ENCODE measurements around the gene MYO9B.
"Not testable (repeated sequence)": the region's sequence is repeated elsewhere in the genome, so short reads cannot be mapped to it uniquely, and the experiment has no call there.

MYO9B gene

DNA sequence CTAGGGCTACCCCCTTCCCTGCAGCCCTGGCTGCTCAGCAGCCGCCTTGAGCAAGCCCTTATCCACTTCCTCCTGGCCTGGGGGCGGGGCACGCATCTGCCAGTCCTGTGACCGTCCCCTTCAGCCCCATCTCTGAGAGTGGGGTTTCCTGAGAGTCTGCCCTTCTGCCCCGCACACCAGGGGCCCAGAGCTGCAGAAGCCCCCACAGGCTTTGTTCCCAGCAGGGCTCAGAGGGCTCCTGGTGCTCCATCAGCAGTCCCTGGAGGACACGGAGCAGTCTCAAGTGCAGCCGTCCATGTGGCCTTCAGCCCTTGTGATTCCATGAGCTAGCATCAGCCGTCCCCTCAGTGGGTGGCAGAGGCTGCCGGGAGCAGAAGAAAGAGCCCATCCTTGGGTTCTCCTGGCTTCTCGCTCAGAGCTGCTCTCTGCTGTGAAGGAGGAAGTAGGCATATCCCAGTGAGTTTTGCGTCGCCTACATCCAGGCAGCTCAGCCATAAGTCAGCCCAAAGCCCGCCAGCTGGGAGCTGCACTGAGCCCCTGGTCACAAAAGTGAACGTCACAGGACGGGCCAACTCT, 16.3 kb downstream of the MYO9B start:
- DNase-seq (ENCODE audit: low read depth in 1 of 2, low spot score in 1 of 2): no peak

DNA sequence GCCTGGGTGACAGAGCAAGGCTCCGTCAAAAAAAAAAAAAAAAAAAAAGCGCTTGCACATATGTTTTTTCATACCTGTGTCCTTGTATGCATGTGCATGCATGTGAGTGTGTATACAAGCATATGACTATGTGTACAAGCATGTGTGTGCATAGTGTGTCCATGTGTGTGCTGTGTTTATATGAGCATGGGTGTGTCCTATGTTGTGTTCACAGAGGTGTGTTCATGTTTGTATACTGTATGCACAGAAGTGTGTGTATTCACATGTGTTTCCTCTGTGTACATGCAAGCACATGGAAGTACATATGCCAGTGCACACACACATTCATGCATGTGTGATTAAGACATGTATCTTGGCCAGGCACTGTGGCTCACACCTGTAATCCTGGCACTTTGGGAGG, 17.1 kb downstream of the MYO9B start:
- DNase-seq (ENCODE audit: low read depth in 1 of 2, low spot score in 1 of 2): no peak

DNA sequence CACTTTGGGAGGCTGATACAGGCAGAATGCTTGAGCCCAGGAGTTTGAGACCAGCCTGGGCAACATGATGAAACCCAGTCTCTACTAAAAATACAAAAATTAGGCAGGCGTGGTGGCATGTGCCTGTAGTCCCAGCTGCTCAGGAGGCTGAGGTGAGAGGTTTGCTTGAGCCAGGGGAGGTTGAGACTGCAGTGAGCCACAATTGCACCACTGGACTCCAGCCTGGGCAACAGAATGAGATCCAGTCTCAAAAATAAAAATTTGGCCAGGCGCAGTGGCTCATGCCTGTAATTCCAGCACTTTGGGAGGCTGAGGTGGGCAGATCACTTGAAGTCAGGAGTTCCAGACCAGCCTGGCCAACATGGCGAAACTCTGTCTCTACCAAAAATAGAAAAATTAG, 19.1 kb downstream of the MYO9B start:
- DNase-seq (ENCODE audit: low read depth in 1 of 2, low spot score in 1 of 2): not testable (repeated sequence)

DNA sequence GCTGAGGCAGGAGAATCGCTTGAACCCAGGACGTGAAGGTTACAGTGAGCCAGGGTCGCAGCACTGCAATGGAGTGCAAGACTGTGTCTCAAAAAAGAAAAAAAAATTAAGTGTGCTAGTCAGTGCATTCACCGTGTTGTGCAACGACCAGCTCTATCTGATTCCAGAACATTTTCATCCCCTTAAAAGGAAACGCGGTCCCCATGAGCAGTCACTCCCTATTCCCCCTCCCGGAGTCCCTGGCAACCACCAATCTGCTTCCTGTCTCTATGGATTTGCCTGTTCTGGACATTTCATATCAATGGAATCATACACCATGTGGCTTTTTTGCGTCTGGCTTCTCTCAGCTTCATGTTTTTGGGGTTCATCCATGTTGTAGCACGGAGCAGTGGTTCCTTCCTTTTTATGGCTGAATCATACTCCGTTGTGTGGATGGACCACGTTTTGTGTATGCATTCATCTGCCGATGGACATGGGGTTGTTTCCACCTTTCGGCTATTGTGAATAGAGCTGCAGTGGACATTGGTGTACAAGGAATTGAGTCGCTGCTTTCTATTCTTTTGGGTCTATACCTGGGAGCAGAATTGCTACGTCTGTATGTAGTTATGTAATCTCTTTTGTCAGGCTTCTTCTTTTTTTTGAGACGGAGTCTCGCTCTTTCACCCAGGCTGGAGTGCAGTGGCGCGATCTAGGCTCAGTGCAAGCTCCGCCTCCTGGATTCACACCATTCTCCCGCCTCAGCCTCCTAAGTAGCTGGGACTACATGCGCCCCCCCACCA, 19.8 kb downstream of the MYO9B start:
- DNase-seq (ENCODE audit: low read depth in 1 of 2, low spot score in 1 of 2): no peak

DNA sequence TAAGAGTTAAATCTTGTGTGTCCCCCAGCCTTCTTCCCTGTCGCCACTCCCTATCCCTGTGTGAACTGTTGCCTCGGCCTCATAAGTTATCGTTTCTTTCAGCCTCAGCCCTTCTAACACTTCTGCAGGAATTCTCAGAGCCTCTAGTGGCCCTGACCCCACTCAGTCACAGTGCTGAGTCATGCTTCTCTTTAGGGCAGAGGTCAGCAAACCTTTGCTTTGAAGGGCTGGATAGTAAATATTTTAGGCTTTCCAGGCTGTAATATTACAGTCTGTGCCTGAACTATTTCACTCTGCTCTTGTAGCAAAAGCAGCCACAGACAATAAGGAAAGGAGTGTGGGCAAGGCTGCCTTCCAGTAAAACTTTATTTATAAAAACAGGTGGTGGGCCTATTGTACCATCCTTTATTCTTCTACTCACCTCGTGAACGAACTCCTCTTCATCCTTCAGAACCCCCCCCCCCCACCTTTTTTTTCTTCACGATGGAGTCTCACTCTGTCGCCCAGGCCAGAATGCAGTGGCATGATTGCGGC, 22.1 kb downstream of the MYO9B start:
- no peak for DNase-seq (ENCODE audit: low read depth in 1 of 2, low spot score in 1 of 2)

DNA sequence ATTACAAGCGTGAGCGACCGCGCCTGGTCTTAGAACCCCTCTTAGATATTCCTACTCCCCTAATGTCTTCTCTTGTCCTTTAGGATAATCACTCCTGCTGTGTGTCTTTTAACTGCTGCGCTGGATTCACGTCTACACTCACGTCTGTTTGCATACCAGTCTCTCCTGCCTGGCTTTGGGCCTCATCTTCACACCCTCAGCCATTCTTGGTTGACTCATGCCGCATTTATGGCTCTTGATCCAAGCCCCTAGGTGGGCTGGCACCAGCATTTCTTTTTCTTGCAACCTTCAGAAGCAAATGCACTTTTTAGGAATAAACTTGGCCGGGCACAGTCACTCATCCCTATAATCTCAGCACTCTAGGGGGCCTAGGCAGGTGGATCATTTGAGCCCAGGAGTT, 22.7 kb downstream of the MYO9B start:
- no peak for DNase-seq (ENCODE audit: low read depth in 1 of 2, low spot score in 1 of 2)

DNA sequence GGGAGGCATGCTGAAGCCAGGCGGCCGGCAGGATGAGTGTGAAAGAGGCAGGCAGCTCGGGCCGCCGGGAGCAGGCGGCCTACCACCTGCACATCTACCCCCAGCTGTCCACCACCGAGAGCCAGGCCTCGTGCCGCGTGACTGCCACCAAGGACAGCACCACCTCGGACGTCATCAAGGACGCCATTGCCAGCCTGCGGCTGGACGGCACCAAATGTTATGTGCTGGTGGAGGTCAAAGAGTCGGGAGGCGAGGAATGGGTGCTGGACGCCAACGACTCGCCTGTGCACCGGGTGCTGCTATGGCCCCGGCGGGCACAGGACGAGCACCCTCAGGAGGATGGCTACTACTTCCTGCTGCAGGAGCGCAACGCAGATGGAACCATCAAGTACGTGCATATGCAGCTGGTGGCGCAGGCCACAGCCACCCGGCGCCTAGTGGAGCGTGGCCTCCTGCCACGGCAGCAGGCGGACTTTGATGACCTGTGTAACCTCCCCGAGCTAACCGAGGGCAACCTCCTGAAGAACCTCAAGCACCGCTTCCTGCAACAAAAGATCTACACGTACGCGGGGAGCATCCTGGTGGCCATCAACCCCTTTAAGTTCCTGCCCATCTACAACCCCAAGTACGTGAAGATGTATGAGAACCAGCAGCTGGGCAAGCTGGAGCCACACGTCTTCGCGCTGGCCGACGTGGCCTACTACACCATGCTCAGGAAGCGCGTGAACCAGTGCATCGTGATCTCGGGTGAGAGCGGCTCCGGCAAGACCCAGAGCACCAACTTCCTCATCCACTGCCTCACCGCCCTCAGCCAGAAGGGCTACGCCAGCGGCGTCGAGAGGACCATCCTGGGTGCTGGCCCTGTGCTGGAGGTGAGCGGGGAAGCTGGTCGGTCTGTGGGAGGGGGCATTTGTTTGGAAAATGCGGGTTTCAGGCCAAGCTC, 26.4 kb downstream of the MYO9B start:
- no peak for DNase-seq (ENCODE audit: low read depth in 1 of 2, low spot score in 1 of 2)

DNA sequence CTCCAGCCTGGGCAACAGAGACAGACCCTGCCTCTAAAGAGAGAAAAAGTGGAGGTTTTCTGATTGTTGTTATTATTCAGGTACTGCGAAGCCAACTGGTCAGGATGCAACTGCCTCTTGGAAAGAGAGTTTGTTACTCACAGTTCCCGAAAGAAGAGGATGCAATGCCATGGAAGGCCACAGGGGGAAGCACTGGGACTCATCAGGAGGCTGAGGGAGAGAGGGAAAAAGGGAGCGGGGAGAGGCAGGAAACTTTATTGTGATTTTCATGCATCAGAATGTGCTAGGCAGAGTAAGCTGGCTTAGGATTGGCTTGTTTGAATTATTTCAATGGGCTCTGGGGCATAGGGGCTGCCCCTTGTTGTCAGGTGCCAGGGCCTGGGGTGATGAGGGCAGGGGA, 27.6 kb downstream of the MYO9B start:
- no peak for DNase-seq (ENCODE audit: low read depth in 1 of 2, low spot score in 1 of 2)

DNA sequence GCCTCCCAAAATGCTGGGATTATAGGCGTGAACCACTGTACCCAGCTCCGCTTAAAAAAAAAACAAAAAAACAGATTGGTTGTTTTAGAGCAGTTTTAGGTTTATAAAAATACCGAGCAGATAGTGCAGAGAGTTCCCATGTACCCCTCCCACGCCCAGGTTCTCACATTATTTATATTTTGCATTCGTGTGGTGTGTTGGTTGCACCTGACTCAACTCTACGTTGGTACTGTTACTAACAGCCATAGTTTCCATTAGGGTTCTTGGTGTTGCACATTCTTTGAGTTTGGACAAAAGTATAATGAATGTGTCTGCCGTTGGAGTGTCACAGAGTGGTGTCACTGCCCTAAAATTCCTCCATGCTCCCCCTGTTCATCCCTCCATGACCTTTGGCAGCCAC, 29.1 kb downstream of the MYO9B start:
- no peak for DNase-seq (ENCODE audit: low read depth in 1 of 2, low spot score in 1 of 2)

DNA sequence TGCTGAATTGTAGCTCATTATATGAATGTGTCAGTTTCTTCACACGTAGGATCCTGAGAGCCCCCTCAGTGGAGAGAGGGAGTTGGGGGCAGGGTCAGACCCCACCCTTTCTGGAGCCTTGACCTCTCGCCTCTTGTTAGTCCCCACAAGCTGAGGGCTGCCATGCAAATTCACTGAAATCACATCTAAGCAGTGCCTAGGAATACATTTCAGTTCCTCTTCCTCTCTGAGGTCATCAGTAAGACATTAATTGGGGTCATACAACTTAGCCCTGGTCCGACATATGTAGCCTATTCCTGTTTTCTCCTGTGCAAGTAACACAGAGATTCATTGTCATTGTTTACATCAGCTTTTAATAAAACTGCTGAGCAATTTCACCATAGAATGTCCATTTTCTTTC, 30.0 kb downstream of the MYO9B start:
- DNase-seq (ENCODE audit: low read depth in 1 of 2, low spot score in 1 of 2): no peak

DNA sequence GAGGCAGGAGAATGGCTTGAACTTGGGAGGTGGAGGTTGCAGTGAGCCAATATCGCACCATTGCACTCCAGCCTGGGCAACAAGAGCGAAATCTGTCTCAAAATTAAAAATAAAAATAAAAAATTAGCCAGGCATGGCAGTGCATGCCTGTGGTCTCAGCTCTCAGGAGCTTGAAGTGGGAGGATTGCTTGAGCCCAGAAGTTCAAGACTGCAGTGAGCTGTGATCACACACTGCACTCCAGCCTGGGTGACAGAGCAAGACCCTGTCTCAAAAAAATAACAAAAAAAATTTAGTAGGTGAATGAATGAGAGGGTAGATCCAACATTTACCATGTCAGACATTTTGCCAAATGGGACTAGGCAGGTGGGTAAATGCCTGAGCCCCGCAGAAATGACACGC, 31.4 kb downstream of the MYO9B start:
- DNase-seq (ENCODE audit: low read depth in 1 of 2, low spot score in 1 of 2): not testable (repeated sequence)

DNA sequence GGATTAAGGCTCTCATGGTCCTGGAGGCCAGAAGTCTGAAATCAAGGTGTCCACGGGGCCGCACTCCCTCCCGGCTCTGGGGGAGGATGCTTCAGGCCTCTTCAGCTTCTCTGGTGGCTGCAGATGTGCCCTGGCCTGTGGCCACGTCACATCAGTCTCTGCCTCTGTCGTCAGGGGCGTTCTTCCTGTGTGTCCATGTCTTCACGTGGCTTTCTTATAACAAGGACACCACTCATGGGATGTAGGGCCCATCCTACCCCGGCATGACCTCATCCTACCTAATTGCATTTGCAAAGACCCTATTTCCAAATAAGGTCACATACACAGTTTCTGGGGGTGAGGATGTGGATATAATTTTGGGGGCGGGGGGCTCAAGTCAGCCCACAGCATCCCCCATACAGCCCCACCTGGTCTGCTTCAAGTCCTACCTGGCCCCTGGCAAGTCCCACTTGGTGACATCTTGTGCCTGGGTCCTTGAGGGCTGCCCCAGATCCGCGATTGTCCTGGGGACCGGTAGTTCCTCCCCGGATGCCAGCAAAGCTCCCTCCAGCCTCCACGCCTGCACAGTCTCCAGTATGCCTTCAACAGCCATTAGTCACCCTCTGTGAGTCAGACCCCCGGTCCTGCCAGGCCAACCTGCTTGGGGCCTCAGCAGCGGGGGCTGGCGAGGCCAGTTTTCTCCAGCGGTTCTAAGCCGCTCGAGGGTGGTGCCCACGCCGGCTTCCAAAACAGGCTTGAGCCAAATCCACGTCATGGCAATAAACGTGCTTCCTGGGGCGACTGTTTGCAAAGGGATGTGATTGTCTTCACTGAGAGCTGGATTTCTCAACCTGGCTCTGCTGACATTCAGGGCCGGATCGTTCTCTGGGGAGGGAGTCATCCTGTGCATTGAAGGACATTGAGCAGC, 32.2 kb downstream of the MYO9B start:
- no peak for DNase-seq (ENCODE audit: low read depth in 1 of 2, low spot score in 1 of 2)

DNA sequence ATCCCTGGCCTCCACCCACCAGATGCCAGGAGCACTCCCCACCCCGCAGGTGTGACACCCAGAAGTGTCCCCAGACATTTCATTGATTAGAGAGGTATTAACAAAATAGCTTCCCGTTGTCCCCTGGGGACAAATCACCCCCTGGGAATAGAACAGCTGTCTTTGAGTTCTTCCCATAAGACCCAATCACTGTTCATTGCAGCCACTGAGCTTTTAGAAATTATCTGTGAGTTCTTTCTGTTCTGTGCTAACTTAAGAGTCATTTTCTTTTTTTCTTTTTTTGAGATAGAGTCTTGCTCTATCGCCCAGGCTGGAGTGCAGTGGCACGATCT, 32.8 kb downstream of the MYO9B start:
- no peak for DNase-seq (ENCODE audit: low read depth in 1 of 2, low spot score in 1 of 2)

DNA sequence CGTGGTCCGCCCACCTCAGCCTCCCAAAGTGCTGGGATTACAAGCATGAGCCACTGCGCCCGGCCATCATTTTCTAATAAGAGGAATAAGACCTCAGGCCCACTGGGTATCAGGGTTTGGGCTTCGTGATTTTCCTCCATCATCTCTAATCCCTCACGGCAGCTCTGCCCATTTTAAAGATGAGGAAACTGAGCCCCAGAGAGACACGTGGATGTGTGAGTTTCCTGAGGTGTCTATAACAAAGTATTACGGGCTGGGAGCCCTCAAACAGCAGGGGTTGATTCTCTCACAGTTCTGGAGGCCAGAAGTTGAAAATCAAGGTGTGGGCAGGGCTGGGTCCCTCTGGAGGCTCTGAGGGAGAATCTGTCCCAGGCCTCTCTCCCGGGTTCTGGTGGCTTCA, 33.7 kb downstream of the MYO9B start:
- no peak for DNase-seq (ENCODE audit: low read depth in 1 of 2, low spot score in 1 of 2)

DNA sequence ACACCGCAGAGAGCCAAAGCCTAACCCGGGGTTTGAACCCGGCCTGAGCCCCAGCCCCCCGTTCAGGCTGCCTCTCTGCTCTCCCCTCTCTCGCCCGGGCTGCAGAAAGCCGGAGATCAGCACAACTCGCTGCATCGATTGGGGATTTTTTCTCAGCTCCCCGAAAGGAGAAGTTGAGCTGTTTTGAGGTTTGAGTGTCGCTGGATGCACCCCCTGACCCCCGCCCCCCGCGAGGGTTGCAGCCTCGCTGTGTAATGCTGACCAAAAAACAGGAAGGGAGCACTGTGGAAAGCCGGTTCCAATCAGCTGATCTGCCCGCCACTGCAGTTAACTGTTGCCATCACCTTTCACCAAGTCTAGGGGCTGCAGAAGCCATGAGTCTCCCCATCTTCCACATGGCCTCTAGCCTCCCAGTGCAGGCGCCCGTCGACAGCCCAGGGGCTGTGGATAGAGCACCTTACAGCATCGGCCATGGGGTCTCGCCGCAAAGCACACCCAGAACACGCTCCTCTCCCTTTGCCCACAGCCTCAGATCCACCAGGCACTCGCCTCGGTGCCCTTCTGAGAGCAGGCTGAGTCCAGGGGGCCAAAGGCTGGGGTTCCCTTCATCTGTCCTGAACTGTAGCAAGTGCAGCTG, 34.5 kb downstream of the MYO9B start:
- DNase-seq (ENCODE audit: low read depth in 1 of 2, low spot score in 1 of 2): no peak

DNA sequence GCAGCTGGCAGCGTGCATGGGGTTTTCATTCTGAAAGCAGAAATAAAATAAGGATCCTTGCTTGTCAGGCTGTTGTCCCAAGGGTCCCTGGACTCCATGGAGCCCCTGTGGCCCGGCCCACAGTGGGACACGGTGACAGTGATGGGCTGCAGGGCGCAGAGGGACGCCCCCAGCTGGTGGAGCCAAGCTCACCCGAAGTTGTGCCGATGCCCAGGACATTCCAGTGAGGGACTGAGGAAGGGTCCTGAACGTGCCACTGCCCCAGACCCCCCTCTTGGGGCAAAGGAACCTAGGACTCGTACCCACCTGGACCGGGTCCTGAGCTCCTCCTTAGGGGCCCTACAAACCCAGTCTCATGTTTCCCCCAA, 35.0 kb downstream of the MYO9B start:
- DNase-seq (ENCODE audit: low read depth in 1 of 2, low spot score in 1 of 2): no peak

DNA sequence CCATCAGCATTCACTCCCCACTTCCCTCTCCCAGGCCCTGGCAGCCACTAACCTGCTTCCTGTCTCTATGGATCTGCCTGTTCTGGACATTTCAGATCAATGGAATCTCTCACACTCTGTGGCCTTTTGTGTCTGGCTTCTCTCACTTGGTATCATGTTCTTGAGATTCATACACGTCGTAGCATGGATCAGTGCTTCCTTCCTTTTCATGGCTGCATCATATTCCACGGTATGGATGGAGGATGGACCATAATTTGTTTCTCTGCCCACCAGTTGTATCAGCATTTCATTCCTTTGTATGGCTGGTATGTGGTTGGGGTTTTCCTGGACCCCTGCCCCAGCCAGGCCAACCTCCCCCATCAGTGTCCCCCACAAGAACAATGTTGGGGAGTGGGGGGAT, 36.2 kb downstream of the MYO9B start:
- no peak for DNase-seq (ENCODE audit: low read depth in 1 of 2, low spot score in 1 of 2)

DNA sequence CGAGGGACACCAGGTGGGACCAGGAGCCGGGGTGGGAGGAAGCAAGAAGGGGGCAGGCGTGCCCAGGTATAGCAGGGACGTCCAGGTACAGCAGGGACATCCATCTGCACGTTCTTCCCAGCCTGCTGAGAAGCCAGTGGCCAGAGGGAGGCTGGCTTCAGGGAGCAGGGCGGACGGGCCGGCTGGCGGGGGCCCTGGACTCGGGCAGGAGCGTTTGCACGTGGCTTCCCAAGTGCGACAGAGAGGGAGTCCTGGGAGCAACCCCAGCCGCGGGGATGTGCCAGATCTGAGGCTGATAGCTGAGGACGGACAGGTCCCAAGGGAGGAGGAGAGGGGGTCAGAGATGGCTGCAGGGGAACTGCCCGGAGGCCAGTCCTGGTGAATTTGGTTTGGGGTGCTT, 36.7 kb downstream of the MYO9B start:
- DNase-seq (ENCODE audit: low read depth in 1 of 2, low spot score in 1 of 2): no peak

DNA sequence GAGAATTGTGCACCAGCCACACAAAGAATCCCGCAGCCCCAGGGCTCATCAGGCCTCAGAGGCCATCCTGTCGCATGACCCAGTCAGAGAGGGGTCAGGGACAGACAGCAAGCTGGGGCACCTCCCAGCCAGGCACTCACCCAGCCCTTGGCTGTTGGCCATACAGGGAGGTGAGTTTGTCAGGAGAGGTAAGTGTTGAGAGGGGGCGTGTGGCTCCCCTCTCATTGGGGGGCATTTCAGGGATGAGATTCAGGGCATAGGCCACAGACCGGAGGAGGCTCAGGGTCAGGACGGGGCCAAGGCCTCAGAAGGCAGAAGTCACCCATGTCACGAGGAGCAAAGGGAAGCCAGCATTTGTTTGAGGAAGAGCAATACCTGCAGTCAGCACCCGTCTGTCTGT, 37.1 kb downstream of the MYO9B start:
- DNase-seq (ENCODE audit: low read depth in 1 of 2, low spot score in 1 of 2): no peak

DNA sequence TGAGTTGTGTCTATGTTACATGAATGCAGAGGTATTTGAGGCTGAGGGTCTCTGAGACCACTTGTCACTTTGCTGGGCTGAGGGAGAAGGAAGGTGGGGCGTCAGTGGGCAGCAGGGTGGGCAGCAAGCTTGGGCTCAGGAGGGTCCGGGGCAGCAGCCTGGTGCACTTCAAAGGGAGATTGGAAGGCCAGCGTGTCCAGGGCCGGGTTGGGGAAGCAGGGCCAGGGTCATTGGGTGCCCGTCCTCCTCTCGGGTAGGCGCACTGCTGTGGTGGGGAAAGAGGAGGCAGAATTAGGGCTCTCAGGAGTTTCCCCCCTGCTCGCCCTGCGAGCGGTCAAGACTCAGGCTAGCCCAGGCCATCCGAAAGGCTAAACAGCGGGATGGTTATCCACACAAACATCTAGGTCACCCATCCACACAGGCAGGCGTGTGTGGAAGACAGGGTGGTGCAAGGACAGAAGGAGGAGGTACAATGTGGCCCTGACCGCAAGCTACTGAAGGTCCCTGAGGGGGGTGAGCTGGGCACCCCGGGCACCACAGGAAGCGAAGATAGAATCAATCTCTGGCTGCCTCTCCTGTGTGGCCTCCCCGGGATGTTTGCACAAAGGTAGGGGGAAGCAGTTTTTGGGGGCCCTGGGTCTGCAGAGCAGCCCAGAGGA, 37.7 kb downstream of the MYO9B start:
- DNase-seq (ENCODE audit: low read depth in 1 of 2, low spot score in 1 of 2): no peak

Measured in stimulated activated CD4-positive, alpha-beta T cell treated with anti-CD3 and anti-CD28 coated beads, Interleukin-15, amount 100 ng/mL, for 1 hour (primary cell).